OCI-LY7 (cell line): ENCODE results near the gene HS3ST5. TPM values are rescaled to one million over a fixed set of nuclear protein-coding genes. Genes with fewer than 3 reads are reported as not detected.

Experiments
- BruUV-seq: library from RNA; stranded (reverse); fragments of 400-500 nt; replicated peaks from 2 replicates; lab custom pipeline; 2021; lab: Mats Ljungman, UMichigan
- CTCF ChIA-PET: fragments of 300-600 bp; sonication (Branson Sonifier 250); formaldehyde crosslinking; loops from one replicate; lab custom pipeline; 2022; ENCODE audit warnings: antibody characterized with exemption; ENCODE audit not compliant: unreplicated experiment; lab: Charles Lee
- POLR2A ChIA-PET: fragments of 300-600 bp; sonication (Branson Sonifier 250); formaldehyde crosslinking; loops from one replicate; lab custom pipeline; 2022; ENCODE audit warnings: antibody characterized with exemption; lab: Charles Lee
- DNase-seq: peaks from one replicate; pipeline ENCODE4 v3.0.0-alpha.2; 2015; ENCODE audit warnings: low spot score
- H2AFZ ChIP-seq: fragments of 200-600 bp; sonication (generic), shearing (Covaris generic); 2 replicates; pipeline ENCODE4 v1.6.1; 2014; ENCODE audit warnings: mild to moderate bottlenecking, antibody characterized with exemption, low read length, moderate library complexity
- H3K27ac ChIP-seq: fragments of 200-600 bp; sonication (generic); 2 replicates; pipeline ENCODE4 v1.5.1; 2014; ENCODE audit warnings: mixed run types, low read depth, mild to moderate bottlenecking, moderate library complexity, low read length, inconsistent platforms; ENCODE audit not compliant: poor library complexity, severe bottlenecking
- H3K36me3 ChIP-seq: fragments of 200-600 bp; sonication (generic); 2 replicates; pipeline ENCODE4 v1.6.1; 2014; ENCODE audit warnings: mild to moderate bottlenecking, antibody characterized with exemption, low read length, moderate library complexity, mixed read lengths; ENCODE audit not compliant: insufficient read depth
- H3K4me1 ChIP-seq: fragments of 200-600 bp; sonication (generic); 2 replicates; pipeline ENCODE4 v1.5.1; 2014; ENCODE audit warnings: mild to moderate bottlenecking, low read length; ENCODE audit not compliant: insufficient read depth, poor library complexity, severe bottlenecking
- H3K4me2 ChIP-seq: fragments of 200-600 bp; sonication (generic); 2 replicates; pipeline ENCODE4 v1.6.1; 2014; ENCODE audit warnings: mild to moderate bottlenecking, low read length
- H3K4me3 ChIP-seq: fragments of 200-600 bp; sonication (generic); 2 replicates; pipeline ENCODE4 v1.5.1; 2014; ENCODE audit warnings: mild to moderate bottlenecking, low read depth, low read length; ENCODE audit not compliant: poor library complexity, severe bottlenecking
- H3K79me2 ChIP-seq: fragments of 200-600 bp; sonication (generic); 2 replicates; pipeline ENCODE4 v1.6.1; 2016; ENCODE audit warnings: low read depth, mild to moderate bottlenecking, low read length, moderate library complexity, mixed read lengths; ENCODE audit not compliant: insufficient read depth
- H3K9me2 ChIP-seq: fragments of 200-600 bp; sonication (generic); 2 replicates; pipeline ENCODE4 v1.6.1; 2016; ENCODE audit warnings: mild to moderate bottlenecking, low read length, mixed read lengths; ENCODE audit not compliant: insufficient read depth
- H3K9me3 ChIP-seq: fragments of 200-600 bp; sonication (generic); 2 replicates; pipeline ENCODE4 v1.6.1; 2014; ENCODE audit warnings: mild to moderate bottlenecking, mixed run types, low read length, mixed read lengths
- H4K20me1 ChIP-seq: fragments of 200-600 bp; sonication (generic); 2 replicates; pipeline ENCODE4 v1.6.1; 2014; ENCODE audit warnings: mild to moderate bottlenecking, antibody characterized with exemption, low read length, moderate library complexity, mixed read lengths; ENCODE audit not compliant: insufficient read depth
- EZH2phosphoT487 ChIP-seq: fragments of 200-600 bp; sonication (generic); IDR thresholded peaks from 2 replicates; pipeline ENCODE4 v1.6.1; 2018; ENCODE audit warnings: low read depth, borderline replicate concordance, mild to moderate bottlenecking, mixed run types, antibody characterized with exemption, low read length, moderate library complexity, mixed read lengths
- intact Hi-C: fragments of 100-400 bp; cut with micrococcal nuclease; formaldehyde crosslinking; loops from one replicate; pipeline ENCODE4 v1.10.0; 2022; ENCODE audit not compliant: unreplicated experiment
- total RNA-seq, 2 experiments: library from RNA; depleted of rRNA in 1 of 2; stranded (reverse); fragments of >200 nt in 1 of 2; shearing (Covaris generic) in 1 of 2; gene quantifications; 2 replicates each; pipeline ENCODE4 v1.2.3, GENCODE V29; 2014 to 2022
- TF ChIP-seq, protein P1 (sequence below): fragments of 200-600 bp; sonication (generic); conservative IDR thresholded peaks from 2 replicates; pipeline ENCODE4 v1.5.1; 2014; ENCODE audit warnings: mild to moderate bottlenecking, antibody characterized with exemption, low read length, moderate library complexity, mixed read lengths

Gene HS3ST5
- total RNA-seq, 2 experiments from 2014 or later, result not detected

DNA sequence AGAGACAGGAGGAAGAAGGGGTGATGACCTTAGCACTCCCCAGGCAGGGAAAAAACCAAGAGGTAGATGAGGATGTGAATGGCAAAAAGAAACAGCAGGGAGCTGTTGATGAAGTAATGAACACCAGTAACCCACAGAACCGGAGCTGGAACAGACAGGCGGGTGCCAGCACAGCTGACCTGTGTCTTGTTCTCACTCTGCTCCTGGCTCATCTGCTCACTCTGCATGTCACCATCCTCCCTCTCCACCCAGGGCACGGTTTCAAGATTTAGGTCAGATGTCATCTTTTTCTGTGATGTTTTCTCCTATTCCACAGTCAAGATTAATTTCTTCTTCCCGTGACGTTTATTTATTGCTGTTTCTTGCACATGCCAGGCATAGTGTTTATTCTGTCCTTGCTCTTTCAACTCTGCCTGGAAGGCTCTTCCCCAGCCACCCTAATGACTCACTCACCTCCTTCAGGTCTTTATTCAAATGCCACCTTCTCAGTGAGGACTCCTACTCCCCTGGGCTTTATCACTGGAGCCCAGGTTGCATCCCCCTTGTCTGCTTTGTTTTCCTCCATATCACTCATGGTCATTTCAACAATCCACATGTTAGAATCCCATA is 207.4 kb downstream of the HS3ST5 start:
- POLR2A ChIA-PET, result no interaction called here
- intact Hi-C loops, result no loop called here

DNA sequence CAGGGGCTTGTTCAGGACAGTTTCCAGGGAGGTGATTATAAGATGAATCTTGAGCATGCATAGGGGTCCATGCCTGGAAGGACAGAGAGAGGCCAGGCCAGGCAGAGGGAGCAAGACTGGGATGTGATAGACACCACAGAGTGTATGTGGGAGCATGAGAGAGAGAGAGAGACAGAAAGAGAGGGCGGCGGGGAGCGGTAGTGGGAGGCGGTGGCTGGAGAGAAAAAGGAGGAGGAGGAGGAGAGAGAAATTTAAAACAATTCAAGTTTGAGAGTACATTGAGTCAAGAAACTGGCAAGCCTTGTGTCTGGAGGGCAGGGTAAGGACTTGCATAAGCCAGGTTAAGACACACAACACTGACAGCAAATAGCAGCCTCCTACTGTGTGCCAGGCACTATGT is 209.0 kb downstream of the HS3ST5 start:
- CTCF ChIA-PET, result no interaction called here
- no peaks in the 10 kb centered on the region for H3K9me2 ChIP-seq
- TF ChIP-seq, protein P1, sequence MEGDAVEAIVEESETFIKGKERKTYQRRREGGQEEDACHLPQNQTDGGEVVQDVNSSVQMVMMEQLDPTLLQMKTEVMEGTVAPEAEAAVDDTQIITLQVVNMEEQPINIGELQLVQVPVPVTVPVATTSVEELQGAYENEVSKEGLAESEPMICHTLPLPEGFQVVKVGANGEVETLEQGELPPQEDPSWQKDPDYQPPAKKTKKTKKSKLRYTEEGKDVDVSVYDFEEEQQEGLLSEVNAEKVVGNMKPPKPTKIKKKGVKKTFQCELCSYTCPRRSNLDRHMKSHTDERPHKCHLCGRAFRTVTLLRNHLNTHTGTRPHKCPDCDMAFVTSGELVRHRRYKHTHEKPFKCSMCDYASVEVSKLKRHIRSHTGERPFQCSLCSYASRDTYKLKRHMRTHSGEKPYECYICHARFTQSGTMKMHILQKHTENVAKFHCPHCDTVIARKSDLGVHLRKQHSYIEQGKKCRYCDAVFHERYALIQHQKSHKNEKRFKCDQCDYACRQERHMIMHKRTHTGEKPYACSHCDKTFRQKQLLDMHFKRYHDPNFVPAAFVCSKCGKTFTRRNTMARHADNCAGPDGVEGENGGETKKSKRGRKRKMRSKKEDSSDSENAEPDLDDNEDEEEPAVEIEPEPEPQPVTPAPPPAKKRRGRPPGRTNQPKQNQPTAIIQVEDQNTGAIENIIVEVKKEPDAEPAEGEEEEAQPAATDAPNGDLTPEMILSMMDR, result no peak
- TF ChIP-seq EZH2phosphoT487, result no peak
- H4K20me1 ChIP-seq, result no peaks in the 10 kb centered on the region
- H3K4me3 ChIP-seq, result no peak overlapping the region
- intact Hi-C loops, result no loop called here
- H2AFZ ChIP-seq, result no peak overlapping the region
- POLR2A ChIA-PET, result interaction anchor here (1.0 kb wide), 2 partner anchors 27 to 1881 kb away, joined by 3 read pairs; no protein-coding TSS in a partner anchor
- H3K4me1 ChIP-seq, result no peaks in the 10 kb centered on the region
- H3K4me2 ChIP-seq, result no peak overlapping the region
- no peaks in the 10 kb centered on the region for H3K36me3 ChIP-seq
- H3K79me2 ChIP-seq, result no peaks in the 10 kb centered on the region
- no peak for DNase-seq
- H3K27ac ChIP-seq, result no peak overlapping the region
- BruUV-seq, result no TSS peak
- H3K9me3 ChIP-seq, result no peaks in the 10 kb centered on the region

More for the DNA sequence above, 207.4 kb downstream of the HS3ST5 start:
- Histone ChIP-seq H3K36me3 (no peaks in the 10 kb centered on the region), H3K9me2 (no peaks in the 10 kb centered on the region), H3K4me2 (no peak overlapping the region), H3K4me1 (no peaks in the 10 kb centered on the region), H4K20me1 (no peaks in the 10 kb centered on the region), H3K79me2 (no peaks in the 10 kb centered on the region), H3K4me3 (no peak overlapping the region), H3K27ac (no peak overlapping the region), H3K9me3 (no peaks in the 10 kb centered on the region), H2AFZ (no peak overlapping the region)
- TF ChIP-seq, protein P1, result no peak
- no peak for TF ChIP-seq EZH2phosphoT487
- DNase-seq, result no peak
- CTCF ChIA-PET, result no interaction called here
- BruUV-seq, result no TSS peak

DNA sequence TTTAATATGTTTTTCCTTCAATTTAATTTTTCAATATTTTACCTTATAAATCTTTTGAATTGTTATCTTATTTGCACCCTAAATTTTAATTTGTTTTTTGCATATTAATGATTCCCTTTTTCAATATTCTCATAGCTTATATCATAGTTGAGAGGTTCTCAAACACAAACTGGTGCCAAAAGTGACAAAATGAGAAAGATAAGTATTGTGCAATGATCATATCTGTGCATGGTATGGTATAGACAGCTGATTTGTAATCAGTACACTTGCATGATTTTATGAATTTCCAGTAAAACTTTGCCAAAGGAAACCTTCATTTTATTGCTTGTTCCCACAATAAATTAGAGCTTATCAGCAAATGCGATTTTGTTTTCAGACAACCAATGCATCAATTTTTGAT is 210.9 kb downstream of the HS3ST5 start:
- H3K4me1 ChIP-seq, result no peaks in the 10 kb centered on the region
- H3K27ac ChIP-seq, result no peak overlapping the region
- H3K4me2 ChIP-seq, result no peak overlapping the region
- no peaks in the 10 kb centered on the region for H3K9me2 ChIP-seq
- CTCF ChIA-PET, result no interaction called here
- intact Hi-C loops, result no loop called here
- H2AFZ ChIP-seq, result no peak overlapping the region
- H3K4me3 ChIP-seq, result no peak overlapping the region
- TF ChIP-seq, protein P1, result no peak
- TF ChIP-seq EZH2phosphoT487, result no peak
- H4K20me1 ChIP-seq, result no peaks in the 10 kb centered on the region
- H3K79me2 ChIP-seq, result no peaks in the 10 kb centered on the region
- no peaks in the 10 kb centered on the region for H3K9me3 ChIP-seq
- H3K36me3 ChIP-seq, result no peaks in the 10 kb centered on the region
- BruUV-seq, result no TSS peak
- POLR2A ChIA-PET, result interaction anchor here (0.7 to 1.1 kb wide), 2 partner anchors 11 to 619 kb away, joined by 3 read pairs; no protein-coding TSS in a partner anchor
- DNase-seq, result no peak
